ENCODE results near the gene ERG. TPM values are rescaled to one million over a fixed set of nuclear protein-coding genes. Genes with fewer than 3 reads are reported as not detected.

The ERG gene
- total and polyA plus RNA-seq, 2 of the 8 experiments (the other 6 are each of a cell fraction or from before 2014, with no cell fraction given): 1.0 to 3.0 TPM

DNA sequence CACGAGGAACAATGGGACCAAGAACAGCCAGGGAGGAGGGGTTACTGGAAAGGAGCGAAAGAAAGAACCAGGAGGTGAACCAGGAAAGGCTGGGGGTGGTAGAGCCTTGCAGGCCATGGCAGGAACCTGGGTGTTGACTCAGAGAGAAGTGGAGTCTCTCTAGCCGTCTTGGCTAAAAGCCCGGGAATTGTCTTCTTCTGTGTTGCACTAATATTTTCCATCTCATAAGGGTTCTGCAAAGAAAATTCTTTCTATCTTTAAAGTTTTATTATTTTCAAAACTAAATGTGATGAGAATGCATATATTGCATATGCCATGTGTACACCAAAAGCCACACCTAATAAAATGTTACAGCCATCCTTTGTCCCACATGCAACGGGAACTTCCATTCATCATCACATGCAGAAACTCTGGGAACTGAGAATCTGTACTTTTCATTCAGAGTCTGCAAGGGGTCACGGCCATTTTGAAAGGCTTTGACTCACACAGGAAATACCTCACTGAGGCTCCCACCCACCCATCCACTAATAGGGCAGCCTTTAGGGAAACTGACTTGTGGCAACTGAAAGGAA lies 38.0 kb downstream of the ERG start:
- FAIRE-seq: no peak
- Histone ChIP-seq H3K79me1 (ENCODE audit: low read depth, low read length) (no peaks in the 10 kb centered on the region), H3K9ac (replicated peaks in 1 of 4; ENCODE audit: extremely low read depth in 1 of 4, low read depth in 3 of 4, low read length in 3 of 4) (no peak overlapping the region), H2BK15ac (ENCODE audit: low read length) (no peak overlapping the region), H2AFZ (ENCODE audit: low read length) (no peak overlapping the region), H3K4me3 (ENCODE audit: extremely low read depth in 1 of 4, insufficient read depth in 2 of 4, low read depth in 3 of 4, low read length in 4 of 4) (no peak overlapping the region), H2BK120ac (replicated peaks; ENCODE audit: low read depth, low read length) (no peak overlapping the region), H3K23me2 (ENCODE audit: low read depth, low read length) (no peaks in the 10 kb centered on the region), H4K20me1 (replicated peaks in 1 of 2; ENCODE audit: control insufficient read depth in 1 of 2, insufficient read depth in 2 of 2, low read length in 2 of 2) (no peaks in the 10 kb centered on the region), H4K5ac (ENCODE audit: insufficient read length, low read depth, low read length) (no peak overlapping the region), H3K4ac (replicated peaks; ENCODE audit: insufficient read length, low read depth, low read length) (no peak overlapping the region), H3K18ac (ENCODE audit: extremely low read depth, low read length) (no peak overlapping the region), H3K27me3 (replicated peaks in 1 of 4; ENCODE audit: control insufficient read depth in 3 of 4, extremely low read depth in 1 of 4, insufficient read depth in 3 of 4, low read length in 3 of 4) (no peaks in the 10 kb centered on the region), H4K91ac (replicated peaks; ENCODE audit: insufficient read length, low read length) (no peak overlapping the region), H2BK12ac (ENCODE audit: low read depth, low read length) (no peak overlapping the region), H4K8ac (ENCODE audit: extremely low read depth, insufficient read depth, low read length) (no peak overlapping the region; the same call in 1 of the 2 replicates), H2BK20ac (ENCODE audit: low read length) (no peak overlapping the region), H2BK5ac (ENCODE audit: low read depth, low read length) (no peak overlapping the region), H2AK5ac (ENCODE audit: low read depth, low read length) (no peak overlapping the region), H3K14ac (ENCODE audit: insufficient read length) (no peak overlapping the region), H3K27ac (ENCODE audit: low read depth, low read length) (no peak overlapping the region), H3K36me3 (ENCODE audit: control insufficient read depth in 2 of 4, insufficient read depth in 4 of 4, low read length in 3 of 4) (no peaks in the 10 kb centered on the region), H3K9me3 (ENCODE audit: insufficient read depth in 2 of 2, low read depth in 1 of 2, low read length in 1 of 2) (no peaks in the 10 kb centered on the region), H3K79me2 (ENCODE audit: control insufficient read depth in 1 of 2, insufficient read depth in 2 of 2, low read length in 2 of 2) (no peaks in the 10 kb centered on the region), H3K23ac (ENCODE audit: insufficient read length) (no peak overlapping the region), H3K56ac (replicated peaks; ENCODE audit: insufficient read length, low read depth, low read length) (no peak overlapping the region), H3K4me1 (replicated peaks in 1 of 4; ENCODE audit: control insufficient read depth in 3 of 4, insufficient read depth in 4 of 4, low read length in 3 of 4) (no peaks in the 10 kb centered on the region; a peak in 1 of 7 replicates), H3K4me2 (ENCODE audit: insufficient read depth in 1 of 2, low read depth in 2 of 2, low read length in 2 of 2) (no peak overlapping the region)
- DNase-seq (ENCODE audit: low read depth in 1 of 2, low spot score in 2 of 2): no peak
- CTCF ChIA-PET (ENCODE audit: partially characterized antibody): no interaction called here
- WGBS, 2 experiments (ENCODE audit: extremely low coverage in 1 of 2, insufficient coverage in 1 of 2, insufficient read length in 1 of 2, insufficient replicate concordance in 2 of 2, low coverage in 1 of 2, low lambda C conversion rate in 2 of 2, missing lambda C conversion rate in 1 of 2): 82% methylated on average over 6 of the region's 6 CpGs; no CpG with 5 or more reads in 1 of the 2 experiments
- POLR2A ChIA-PET (ENCODE audit: partially characterized antibody): no interaction called here
- TF ChIP-seq CBX5 (IDR thresholded peaks at IDR 0.05; ENCODE audit: low read depth, low read length) (no peak), BACH1 (IDR thresholded peaks at IDR 0.05; ENCODE audit: low read length) (no peak), HDAC6 (IDR thresholded peaks at IDR 0.05; ENCODE audit: low read depth, low read length) (no peak), JUN (IDR thresholded peaks at IDR 0.05; ENCODE audit: low read depth, low read length) (no peak)

Data from H1 (cell line).